Measurements from ENCODE around the gene ZC3H18.
A peak's percentile ranks its signal among the peaks of the same experiment; 100 is the strongest.

Gene ZC3H18

GRCh38 chr16:88631920-88632586 lies 61.9 kb downstream of the ZC3H18 start:
- FAIRE-seq (no peak), DNase-seq (ENCODE audit: insufficient read length) (no peak)
- TF ChIP-seq POLR2AphosphoS5 (IDR thresholded peaks at IDR 0.05; ENCODE audit: low read depth, low read length): no peak
- no peak for TF ChIP-seq POLR2A (IDR thresholded peaks at IDR 0.05; ENCODE audit: low read depth, low read length)
- TF ChIP-seq TAF1 (IDR thresholded peaks at IDR 0.05; ENCODE audit: borderline replicate concordance, low read depth, low read length): no peak

GRCh38 chr16:88632587-88632930 lies 62.4 kb downstream of the ZC3H18 start:
- DNase-seq (ENCODE audit: insufficient read length) (no peak), FAIRE-seq (no peak)
- TF ChIP-seq TAF1 (IDR thresholded peaks at IDR 0.05; ENCODE audit: borderline replicate concordance, low read depth, low read length): no peak
- TF ChIP-seq POLR2AphosphoS5 (IDR thresholded peaks at IDR 0.05; ENCODE audit: low read depth, low read length): no peak
- no peak for TF ChIP-seq POLR2A (IDR thresholded peaks at IDR 0.05; ENCODE audit: low read depth, low read length)

DNA sequence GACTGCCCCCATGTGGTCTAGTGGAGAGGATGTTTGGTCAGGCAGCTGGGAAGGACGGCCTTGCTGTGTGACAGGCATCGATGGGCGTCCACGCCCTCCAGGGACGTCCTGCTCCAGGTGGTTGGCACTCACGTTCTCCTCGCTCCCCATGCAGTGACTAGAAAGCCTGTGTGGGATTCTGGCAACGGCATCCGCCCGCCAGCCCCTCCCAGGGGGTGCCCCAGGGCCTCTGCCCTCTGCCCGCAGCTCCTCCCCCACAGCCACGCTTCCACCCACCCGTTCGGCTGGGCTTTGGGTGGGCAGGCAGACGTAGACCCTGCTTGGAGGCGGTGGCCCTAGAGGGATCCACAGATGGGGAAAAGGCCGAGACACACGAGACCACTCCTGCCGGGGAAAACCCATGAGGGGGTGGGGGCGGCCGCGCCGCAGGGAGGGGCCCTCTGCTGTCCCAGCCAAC lies 63.5 kb downstream of the ZC3H18 start:
- no peak for DNase-seq (ENCODE audit: insufficient read length)
- FAIRE-seq: peak; percentile 93
- no peak for TF ChIP-seq POLR2AphosphoS5 (IDR thresholded peaks at IDR 0.05; ENCODE audit: low read depth, low read length)
- no peak for TF ChIP-seq TAF1 (IDR thresholded peaks at IDR 0.05; ENCODE audit: borderline replicate concordance, low read depth, low read length)
- TF ChIP-seq POLR2A (IDR thresholded peaks at IDR 0.05; ENCODE audit: low read depth, low read length): no peak

DNA sequence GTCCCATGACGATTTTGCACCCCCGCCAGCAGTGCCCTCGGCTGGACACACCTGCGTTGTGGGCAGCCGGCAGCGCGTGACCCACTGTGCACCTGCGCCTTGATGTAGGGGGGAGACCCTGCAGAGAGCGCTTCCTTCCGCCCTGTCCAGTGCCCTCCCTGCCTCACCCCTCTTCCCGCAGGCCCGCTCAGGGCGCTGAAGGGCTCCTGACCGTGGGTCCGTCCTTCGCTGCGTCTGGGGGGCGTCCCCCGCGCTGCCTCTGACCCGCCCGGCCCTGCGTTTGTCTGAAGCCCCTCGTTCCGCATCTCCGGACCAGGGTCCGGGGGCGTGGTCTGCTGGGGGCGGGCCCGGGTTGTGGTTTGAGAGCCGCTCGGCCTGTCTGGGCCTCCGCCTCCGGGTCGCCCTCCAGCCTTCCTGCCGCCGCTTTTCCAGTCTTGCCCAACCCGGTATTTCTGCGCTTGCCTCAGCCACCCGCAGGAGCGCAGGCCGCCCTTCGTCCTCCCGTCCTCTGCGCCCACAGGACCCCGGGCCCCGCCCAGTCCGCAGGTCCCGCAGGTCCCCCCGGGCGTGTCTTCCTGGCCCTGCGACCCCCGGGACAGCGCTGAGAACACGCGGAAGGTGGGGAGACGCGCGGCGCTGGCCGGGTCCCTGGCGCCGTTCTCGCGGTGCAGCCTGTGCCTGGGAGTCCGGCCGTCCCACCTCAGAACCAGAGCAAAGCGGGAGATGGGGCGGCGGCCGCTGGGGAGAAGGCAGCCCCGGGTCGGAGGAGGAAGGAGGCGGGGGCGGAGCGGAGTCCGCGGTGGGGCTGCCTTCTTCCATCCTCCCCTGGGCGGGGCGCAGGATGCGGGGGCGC lies 64.2 kb downstream of the ZC3H18 start:
- DNase-seq (ENCODE audit: insufficient read length): peak; percentile 80
- no peak for TF ChIP-seq POLR2AphosphoS5 (IDR thresholded peaks at IDR 0.05; ENCODE audit: low read depth, low read length)
- no peak for FAIRE-seq

DNA sequence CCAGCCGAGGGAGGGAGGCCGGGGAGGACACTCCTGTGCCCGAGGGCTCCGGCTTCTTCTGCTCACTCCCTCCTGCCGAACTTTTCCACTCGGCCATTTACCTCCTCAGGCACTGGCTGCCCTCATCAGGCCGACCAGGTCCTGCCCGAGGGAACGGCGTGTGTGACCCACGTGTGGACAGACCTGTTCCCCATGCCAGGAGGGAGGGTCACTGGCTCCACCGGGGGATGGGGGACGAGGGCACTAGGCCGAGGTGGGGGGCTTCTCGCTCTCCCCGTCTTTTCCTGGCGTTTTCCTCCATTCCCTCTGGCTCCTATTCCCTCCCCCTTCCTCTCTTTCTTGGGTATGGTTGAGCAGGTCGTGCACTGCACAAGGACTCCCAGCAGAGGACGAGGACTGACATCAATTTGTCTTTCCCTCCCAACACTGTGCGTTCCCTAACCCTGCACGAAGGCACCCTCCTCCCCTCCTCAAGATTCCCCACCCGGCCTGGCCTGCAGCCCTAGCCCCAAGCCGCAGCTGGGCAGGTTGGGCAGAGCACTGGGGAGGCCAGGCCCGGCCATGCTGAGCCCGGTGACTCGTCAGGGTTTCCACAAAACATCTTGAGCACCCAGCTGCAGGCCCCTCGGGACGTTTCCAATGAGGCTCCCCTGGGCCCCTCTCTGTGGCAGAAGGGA lies 64.9 kb downstream of the ZC3H18 start:
- TF ChIP-seq POLR2AphosphoS5 (IDR thresholded peaks at IDR 0.05; ENCODE audit: low read depth, low read length) (no peak), TAF1 (IDR thresholded peaks at IDR 0.05; ENCODE audit: borderline replicate concordance, low read depth, low read length) (no peak), POLR2A (IDR thresholded peaks at IDR 0.05; ENCODE audit: low read depth, low read length) (no peak)
- DNase-seq (ENCODE audit: insufficient read length): no peak
- peak; percentile 86 for FAIRE-seq

GRCh38 chr16:88635671-88636319 lies 65.6 kb downstream of the ZC3H18 start:
- FAIRE-seq (no peak), DNase-seq (ENCODE audit: insufficient read length) (no peak)
- TF ChIP-seq POLR2A (IDR thresholded peaks at IDR 0.05; ENCODE audit: low read depth, low read length) (no peak), POLR2AphosphoS5 (IDR thresholded peaks at IDR 0.05; ENCODE audit: low read depth, low read length) (no peak), TAF1 (IDR thresholded peaks at IDR 0.05; ENCODE audit: borderline replicate concordance, low read depth, low read length) (no peak)

DNA sequence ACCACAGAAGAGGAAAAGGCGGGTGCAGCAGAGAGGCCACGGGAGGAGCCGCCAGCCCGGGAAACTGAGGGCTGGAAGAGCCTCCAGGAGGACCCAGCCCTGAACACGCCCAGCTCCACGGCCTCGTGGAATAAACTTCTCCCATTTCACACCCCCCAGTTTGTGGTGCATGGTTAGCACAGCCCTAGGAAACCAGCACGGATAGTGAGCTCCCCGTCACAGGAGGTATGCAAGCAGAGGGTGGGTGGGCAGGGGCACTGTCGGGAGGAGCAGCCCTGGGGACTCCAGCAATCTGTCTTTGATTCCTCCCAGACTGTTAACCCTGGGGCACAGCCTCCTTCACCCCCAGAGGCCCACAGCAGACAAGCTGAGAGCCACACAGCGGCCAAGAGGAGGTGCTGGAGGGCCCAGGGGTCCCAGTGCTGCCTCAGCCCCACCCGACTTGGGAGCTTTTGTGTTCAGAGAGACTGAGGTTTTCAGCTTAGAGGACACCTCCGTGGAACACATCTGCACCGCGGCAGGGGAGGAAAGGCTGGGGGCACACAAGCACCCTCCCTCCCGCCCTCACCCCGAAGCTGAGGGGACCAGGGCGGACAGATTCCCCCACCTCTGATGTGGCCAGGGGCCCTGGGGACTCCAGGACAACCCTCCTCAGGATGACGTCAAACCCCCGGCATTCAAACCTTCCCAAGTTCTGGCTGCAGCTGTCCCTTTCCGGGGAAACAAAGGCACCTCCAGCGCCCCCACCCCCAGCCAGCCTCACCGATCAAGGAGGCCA lies 66.5 kb downstream of the ZC3H18 start:
- TF ChIP-seq POLR2A (IDR thresholded peaks at IDR 0.05; ENCODE audit: low read depth, low read length) (no peak), TAF1 (IDR thresholded peaks at IDR 0.05; ENCODE audit: borderline replicate concordance, low read depth, low read length) (no peak), POLR2AphosphoS5 (IDR thresholded peaks at IDR 0.05; ENCODE audit: low read depth, low read length) (no peak)
- FAIRE-seq (no peak), DNase-seq (ENCODE audit: insufficient read length) (no peak)

GRCh38 chr16:88638323-88639230 lies 68.4 kb downstream of the ZC3H18 start, which contains the start of gene IL17C:
Gene IL17C, plus strand, starts transcription at chr16:88638572. Its CDS starts 70 bp downstream, at chr16:88638642.
- TF ChIP-seq TAF1 (IDR thresholded peaks at IDR 0.05; ENCODE audit: borderline replicate concordance, low read depth, low read length): no peak
- no peak for DNase-seq (ENCODE audit: insufficient read length)
- no peak for FAIRE-seq

- DNase-seq (ENCODE audit: insufficient read length) (no peak), FAIRE-seq (no peak)
- no peak for TF ChIP-seq TAF1 (IDR thresholded peaks at IDR 0.05; ENCODE audit: borderline replicate concordance, low read depth, low read length)
- no peak for TF ChIP-seq POLR2A (IDR thresholded peaks at IDR 0.05; ENCODE audit: low read depth, low read length)
- no peak for TF ChIP-seq POLR2AphosphoS5 (IDR thresholded peaks at IDR 0.05; ENCODE audit: low read depth, low read length)
Observed at GRCh38 chr16:88639231-88640038, 69.2 kb downstream of the ZC3H18 start.

Measured in GM12892 (cell line).